ENCODE data around the gene RALGPS1.

The RALGPS1 gene

DNA sequence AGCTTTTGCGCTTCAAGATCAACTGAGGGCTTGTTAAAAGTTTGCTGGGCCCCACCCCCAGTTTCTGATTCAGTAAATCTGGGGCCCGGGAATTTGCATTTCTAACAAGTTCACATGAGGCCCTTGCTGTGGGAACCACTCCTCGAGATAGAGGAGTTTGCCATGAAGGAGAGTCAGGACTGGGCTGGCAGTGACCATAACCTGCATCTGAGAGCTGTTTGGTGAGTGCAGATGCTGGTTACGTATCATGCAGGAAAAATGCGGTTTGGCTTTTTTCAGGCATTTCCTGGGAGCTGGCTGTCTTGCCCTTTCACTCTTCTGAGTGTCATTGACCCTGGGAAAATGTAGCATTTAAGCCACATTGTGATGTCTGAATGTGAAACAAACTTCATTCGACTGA is 217.3 kb downstream of the RALGPS1 start:
- H3K27ac ChIP-seq (replicated peaks) = no peak overlapping the region
- TF ChIP-seq, protein P1, sequence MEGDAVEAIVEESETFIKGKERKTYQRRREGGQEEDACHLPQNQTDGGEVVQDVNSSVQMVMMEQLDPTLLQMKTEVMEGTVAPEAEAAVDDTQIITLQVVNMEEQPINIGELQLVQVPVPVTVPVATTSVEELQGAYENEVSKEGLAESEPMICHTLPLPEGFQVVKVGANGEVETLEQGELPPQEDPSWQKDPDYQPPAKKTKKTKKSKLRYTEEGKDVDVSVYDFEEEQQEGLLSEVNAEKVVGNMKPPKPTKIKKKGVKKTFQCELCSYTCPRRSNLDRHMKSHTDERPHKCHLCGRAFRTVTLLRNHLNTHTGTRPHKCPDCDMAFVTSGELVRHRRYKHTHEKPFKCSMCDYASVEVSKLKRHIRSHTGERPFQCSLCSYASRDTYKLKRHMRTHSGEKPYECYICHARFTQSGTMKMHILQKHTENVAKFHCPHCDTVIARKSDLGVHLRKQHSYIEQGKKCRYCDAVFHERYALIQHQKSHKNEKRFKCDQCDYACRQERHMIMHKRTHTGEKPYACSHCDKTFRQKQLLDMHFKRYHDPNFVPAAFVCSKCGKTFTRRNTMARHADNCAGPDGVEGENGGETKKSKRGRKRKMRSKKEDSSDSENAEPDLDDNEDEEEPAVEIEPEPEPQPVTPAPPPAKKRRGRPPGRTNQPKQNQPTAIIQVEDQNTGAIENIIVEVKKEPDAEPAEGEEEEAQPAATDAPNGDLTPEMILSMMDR (IDR thresholded peaks at IDR 0.05; ENCODE audit: insufficient read depth, low read length) = no peak
- TF ChIP-seq GABPA (IDR thresholded peaks at IDR 0.05; ENCODE audit: low read depth) (no peak), POLR2AphosphoS5 (IDR thresholded peaks at IDR 0.05; ENCODE audit: low read depth) (no peak), SPI1 (IDR thresholded peaks at IDR 0.05; ENCODE audit: borderline replicate concordance, low read depth) (no peak)
- TF ChIP-seq, protein P2, sequence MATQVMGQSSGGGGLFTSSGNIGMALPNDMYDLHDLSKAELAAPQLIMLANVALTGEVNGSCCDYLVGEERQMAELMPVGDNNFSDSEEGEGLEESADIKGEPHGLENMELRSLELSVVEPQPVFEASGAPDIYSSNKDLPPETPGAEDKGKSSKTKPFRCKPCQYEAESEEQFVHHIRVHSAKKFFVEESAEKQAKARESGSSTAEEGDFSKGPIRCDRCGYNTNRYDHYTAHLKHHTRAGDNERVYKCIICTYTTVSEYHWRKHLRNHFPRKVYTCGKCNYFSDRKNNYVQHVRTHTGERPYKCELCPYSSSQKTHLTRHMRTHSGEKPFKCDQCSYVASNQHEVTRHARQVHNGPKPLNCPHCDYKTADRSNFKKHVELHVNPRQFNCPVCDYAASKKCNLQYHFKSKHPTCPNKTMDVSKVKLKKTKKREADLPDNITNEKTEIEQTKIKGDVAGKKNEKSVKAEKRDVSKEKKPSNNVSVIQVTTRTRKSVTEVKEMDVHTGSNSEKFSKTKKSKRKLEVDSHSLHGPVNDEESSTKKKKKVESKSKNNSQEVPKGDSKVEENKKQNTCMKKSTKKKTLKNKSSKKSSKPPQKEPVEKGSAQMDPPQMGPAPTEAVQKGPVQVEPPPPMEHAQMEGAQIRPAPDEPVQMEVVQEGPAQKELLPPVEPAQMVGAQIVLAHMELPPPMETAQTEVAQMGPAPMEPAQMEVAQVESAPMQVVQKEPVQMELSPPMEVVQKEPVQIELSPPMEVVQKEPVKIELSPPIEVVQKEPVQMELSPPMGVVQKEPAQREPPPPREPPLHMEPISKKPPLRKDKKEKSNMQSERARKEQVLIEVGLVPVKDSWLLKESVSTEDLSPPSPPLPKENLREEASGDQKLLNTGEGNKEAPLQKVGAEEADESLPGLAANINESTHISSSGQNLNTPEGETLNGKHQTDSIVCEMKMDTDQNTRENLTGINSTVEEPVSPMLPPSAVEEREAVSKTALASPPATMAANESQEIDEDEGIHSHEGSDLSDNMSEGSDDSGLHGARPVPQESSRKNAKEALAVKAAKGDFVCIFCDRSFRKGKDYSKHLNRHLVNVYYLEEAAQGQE (IDR thresholded peaks at IDR 0.05; ENCODE audit: insufficient replicate concordance, low read depth) = no peak
- DNase-seq (ENCODE audit: low read depth in 1 of 2, low spot score in 1 of 2) = no peak
- no peak overlapping the region for H3K4me3 ChIP-seq (replicated peaks; ENCODE audit: insufficient read depth, low read length)
- H3K27me3 ChIP-seq (ENCODE audit: insufficient read depth, poor library complexity, severe bottlenecking) = no peaks in the 10 kb centered on the region

DNA sequence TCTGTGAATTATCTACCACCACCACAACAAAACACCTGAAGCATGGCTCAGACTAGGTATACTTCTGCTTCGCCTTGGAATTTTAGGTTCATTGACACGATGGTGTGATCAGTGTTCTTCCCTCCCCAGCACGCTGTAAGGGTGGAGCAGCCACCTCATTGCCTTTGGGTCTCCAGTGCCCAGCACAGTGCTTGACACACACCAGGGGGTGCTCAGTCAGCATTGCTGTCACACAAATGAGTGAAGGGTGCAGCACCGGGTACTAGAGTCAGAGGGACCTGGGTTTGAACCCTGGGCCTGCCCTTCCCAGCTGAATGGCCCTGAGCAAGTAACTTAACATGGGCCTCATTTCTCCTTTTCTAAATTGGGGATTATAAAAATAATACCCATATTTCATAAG is 217.8 kb downstream of the RALGPS1 start:
- no peak overlapping the region for H3K27ac ChIP-seq (replicated peaks)
- no peak for DNase-seq (ENCODE audit: low read depth in 1 of 2, low spot score in 1 of 2)
- H3K27me3 ChIP-seq (ENCODE audit: insufficient read depth, poor library complexity, severe bottlenecking) = no peaks in the 10 kb centered on the region
- no peak overlapping the region for H3K4me3 ChIP-seq (replicated peaks; ENCODE audit: insufficient read depth, low read length)
- no peak for TF ChIP-seq POLR2AphosphoS5 (IDR thresholded peaks at IDR 0.05; ENCODE audit: low read depth)
- TF ChIP-seq, protein P2 (IDR thresholded peaks at IDR 0.05; ENCODE audit: insufficient replicate concordance, low read depth) = no peak
- TF ChIP-seq, protein P1 (IDR thresholded peaks at IDR 0.05; ENCODE audit: insufficient read depth, low read length) = no peak
- TF ChIP-seq GABPA (IDR thresholded peaks at IDR 0.05; ENCODE audit: low read depth) = no peak
- no peak for TF ChIP-seq SPI1 (IDR thresholded peaks at IDR 0.05; ENCODE audit: borderline replicate concordance, low read depth)

DNA sequence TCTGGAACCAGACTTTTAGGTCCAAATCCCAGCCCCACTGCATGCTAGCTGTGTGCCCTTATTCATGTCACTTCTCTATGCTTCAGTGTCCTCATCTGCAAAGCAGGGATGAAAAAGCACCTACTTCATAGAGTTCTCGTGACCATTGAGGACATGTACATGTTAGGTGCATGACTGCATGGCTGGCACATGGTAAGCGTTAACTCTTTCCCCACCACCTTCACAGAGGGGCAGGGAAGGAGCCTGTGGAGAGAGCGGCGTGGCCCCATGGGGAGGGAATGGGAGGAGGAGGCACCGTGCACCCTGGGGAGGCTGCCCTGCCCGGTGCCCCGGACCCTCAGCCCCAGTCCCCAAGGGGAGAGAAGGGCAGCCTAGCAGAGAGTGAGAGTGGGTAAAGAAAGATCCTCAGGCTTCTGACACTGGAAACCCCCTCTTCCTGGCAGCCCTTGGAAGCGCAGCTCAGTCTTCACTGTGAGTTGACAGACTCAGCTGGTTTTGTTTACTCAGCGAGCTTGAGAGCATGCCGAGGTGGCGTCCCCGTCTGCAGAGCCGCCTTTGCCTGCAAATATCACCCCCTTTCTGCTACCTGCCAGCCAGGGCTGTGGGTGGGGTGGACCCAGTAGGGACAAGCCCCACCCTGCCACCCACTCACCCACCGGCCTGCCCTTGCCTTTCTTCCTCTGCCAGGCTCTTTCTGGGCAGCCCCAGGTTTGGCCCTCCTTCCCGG is 218.5 kb downstream of the RALGPS1 start:
- H3K4me3 ChIP-seq (replicated peaks; ENCODE audit: insufficient read depth, low read length) = no peak overlapping the region
- TF ChIP-seq, protein P1 (IDR thresholded peaks at IDR 0.05; ENCODE audit: insufficient read depth, low read length) = no peak
- TF ChIP-seq SPI1 (IDR thresholded peaks at IDR 0.05; ENCODE audit: borderline replicate concordance, low read depth) = no peak
- TF ChIP-seq, protein P2 (IDR thresholded peaks at IDR 0.05; ENCODE audit: insufficient replicate concordance, low read depth) = no peak
- TF ChIP-seq GABPA (IDR thresholded peaks at IDR 0.05; ENCODE audit: low read depth) = no peak
- no peak for TF ChIP-seq POLR2AphosphoS5 (IDR thresholded peaks at IDR 0.05; ENCODE audit: low read depth)
- DNase-seq (ENCODE audit: low read depth in 1 of 2, low spot score in 1 of 2) = no peak
- no peak overlapping the region for H3K27ac ChIP-seq (replicated peaks)
- peaks cover under 1% of the 10 kb centered on the region for H3K27me3 ChIP-seq (ENCODE audit: insufficient read depth, poor library complexity, severe bottlenecking)
